ENCODE results near the gene RPL36.
"Not testable (repeated sequence)": the region's sequence is repeated elsewhere in the genome, so short reads cannot be mapped to it uniquely, and the experiment has no call there.

RPL36 gene

GRCh38 chr19:5690955-5691821, 1.1 kb downstream of the RPL36 start:
- peak in 2 of 3 experiments; percentile 52 to 71 for DNase-seq (ENCODE audit: low read depth in 3 of 3)

GRCh38 chr19:5691822-5692722, 2.0 kb downstream of the RPL36 start:
- DNase-seq (ENCODE audit: low read depth in 3 of 3), result peak in 1 of 3 experiments; percentile 37

GRCh38 chr19:5692723-5693194, 2.7 kb downstream of the RPL36 start:
- no peak for DNase-seq (ENCODE audit: low read depth in 3 of 3)

GRCh38 chr19:5693195-5694166, 3.4 kb downstream of the RPL36 start:
- peak in 1 of 3 experiments; percentile 35 for DNase-seq (ENCODE audit: low read depth in 3 of 3)

- no peak for DNase-seq (ENCODE audit: low read depth in 3 of 3)
Observed at GRCh38 chr19:5694167-5694955, 4.3 kb downstream of the RPL36 start.

- no peak for DNase-seq (ENCODE audit: low read depth in 3 of 3)
Observed at GRCh38 chr19:5694956-5695648, 5.0 kb downstream of the RPL36 start.

- DNase-seq (ENCODE audit: low read depth in 3 of 3), result no peak
Observed at GRCh38 chr19:5695649-5696195, 5.6 kb downstream of the RPL36 start.

- no peak for DNase-seq (ENCODE audit: low read depth in 3 of 3)
Observed at GRCh38 chr19:5696196-5697021, 6.3 kb downstream of the RPL36 start.

- no peak for DNase-seq (ENCODE audit: low read depth in 3 of 3)
Observed at GRCh38 chr19:5697022-5697889, 7.2 kb downstream of the RPL36 start.

- no peak for DNase-seq (ENCODE audit: low read depth in 3 of 3)
Observed at GRCh38 chr19:5697890-5698634, 8.0 kb downstream of the RPL36 start.

- no peak for DNase-seq (ENCODE audit: low read depth in 3 of 3)
Observed at GRCh38 chr19:5698635-5699422, 8.7 kb downstream of the RPL36 start.

- no peak for DNase-seq (ENCODE audit: low read depth in 3 of 3)
Observed at GRCh38 chr19:5700455-5701092, 10.5 kb downstream of the RPL36 start.

GRCh38 chr19:5702053-5702410, 11.9 kb downstream of the RPL36 start:
- DNase-seq (ENCODE audit: low read depth in 3 of 3), result not testable (repeated sequence)

- no peak for DNase-seq (ENCODE audit: low read depth in 3 of 3)
Observed at GRCh38 chr19:5703819-5704818, 14.0 kb downstream of the RPL36 start.
